Sigmoid colon (tissue), 4 donors: Measurements from ENCODE around the gene CDK15.

ENCODE experiments used
- EP300 ChIP-seq, 4 donors: sonication (generic); formaldehyde crosslinking; IDR thresholded peaks; one replicate each; pipeline ENCODE4 v1.6.1; 2017; ENCODE audit warnings: antibody characterized with exemption in 4 of 4
- POLR2A ChIP-seq, 2 donors: fragments of 450-650 bp; IDR thresholded peaks; one replicate each; pipeline ENCODE4 v1.6.1; 2016; ENCODE audit warnings: antibody characterized with exemption in 2 of 2, mild to moderate bottlenecking in 2 of 2, moderate library complexity in 2 of 2
- POLR2AphosphoS5 ChIP-seq, 4 donors: sonication (generic); formaldehyde crosslinking; IDR thresholded peaks; one replicate each; pipeline ENCODE4 v1.6.1; 2017; ENCODE audit warnings: antibody characterized with exemption in 4 of 4
- TF ChIP-seq, protein P1 (sequence below), 4 experiments: fragments of 450-650 bp in 3 of 4; fragments of 200-600 bp in 1 of 4; IDR thresholded peaks; one replicate each; pipeline ENCODE4 v1.5.1; 2016 to 2019; ENCODE audit warnings: antibody characterized with exemption in 4 of 4, mild to moderate bottlenecking in 3 of 4, moderate library complexity in 2 of 4

DNA sequence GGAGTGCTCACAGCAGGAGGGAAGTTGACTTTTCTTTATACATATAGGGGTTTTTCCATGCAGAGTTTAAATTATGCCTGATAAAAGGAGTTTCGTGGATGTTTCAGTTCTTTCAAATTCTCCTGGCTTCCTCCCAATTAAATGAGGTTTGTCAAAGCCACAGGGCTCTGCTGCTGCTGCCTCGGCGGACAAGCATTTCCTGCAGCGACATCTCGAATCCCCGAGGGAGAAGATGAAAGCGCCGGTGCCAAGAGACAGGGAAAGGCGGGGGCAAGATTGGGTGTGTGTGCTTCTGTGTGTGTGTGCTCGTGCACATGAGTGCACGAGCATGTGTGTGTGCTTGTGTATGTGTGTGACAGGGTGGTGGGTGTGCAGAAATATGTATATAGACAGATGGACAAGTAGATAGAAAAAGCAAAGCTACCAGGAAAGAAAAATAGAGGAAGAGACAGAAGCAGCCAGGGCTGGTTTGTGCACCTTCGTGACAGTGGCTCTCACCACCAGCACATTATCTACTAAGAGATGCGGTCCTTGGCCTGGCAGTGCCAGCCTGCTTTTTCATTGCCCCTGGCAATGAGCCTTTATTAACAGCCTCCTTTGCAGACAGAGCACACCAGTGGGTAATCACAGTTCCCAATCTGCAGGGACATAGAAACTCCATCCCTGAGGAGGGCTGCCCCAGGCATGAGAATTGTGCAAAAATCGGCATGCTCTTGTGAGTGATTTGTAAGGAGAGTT, 76.2 kb downstream of the CDK15 start:
- TF ChIP-seq, protein P1, sequence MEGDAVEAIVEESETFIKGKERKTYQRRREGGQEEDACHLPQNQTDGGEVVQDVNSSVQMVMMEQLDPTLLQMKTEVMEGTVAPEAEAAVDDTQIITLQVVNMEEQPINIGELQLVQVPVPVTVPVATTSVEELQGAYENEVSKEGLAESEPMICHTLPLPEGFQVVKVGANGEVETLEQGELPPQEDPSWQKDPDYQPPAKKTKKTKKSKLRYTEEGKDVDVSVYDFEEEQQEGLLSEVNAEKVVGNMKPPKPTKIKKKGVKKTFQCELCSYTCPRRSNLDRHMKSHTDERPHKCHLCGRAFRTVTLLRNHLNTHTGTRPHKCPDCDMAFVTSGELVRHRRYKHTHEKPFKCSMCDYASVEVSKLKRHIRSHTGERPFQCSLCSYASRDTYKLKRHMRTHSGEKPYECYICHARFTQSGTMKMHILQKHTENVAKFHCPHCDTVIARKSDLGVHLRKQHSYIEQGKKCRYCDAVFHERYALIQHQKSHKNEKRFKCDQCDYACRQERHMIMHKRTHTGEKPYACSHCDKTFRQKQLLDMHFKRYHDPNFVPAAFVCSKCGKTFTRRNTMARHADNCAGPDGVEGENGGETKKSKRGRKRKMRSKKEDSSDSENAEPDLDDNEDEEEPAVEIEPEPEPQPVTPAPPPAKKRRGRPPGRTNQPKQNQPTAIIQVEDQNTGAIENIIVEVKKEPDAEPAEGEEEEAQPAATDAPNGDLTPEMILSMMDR (IDR thresholded peaks at IDR 0.05): no peak
- TF ChIP-seq POLR2A (IDR thresholded peaks at IDR 0.05): no peak
- no peak for TF ChIP-seq POLR2AphosphoS5 (IDR thresholded peaks at IDR 0.05)
- no peak for TF ChIP-seq EP300 (IDR thresholded peaks at IDR 0.05)
